ENCODE measurements around the gene DNAJA4. TPM values are rescaled to one million over a fixed set of nuclear protein-coding genes. Genes with fewer than 3 reads are reported as not detected.

Gene DNAJA4
- total RNA-seq, 1 experiment from 2014 or later: 1.3 TPM

DNA sequence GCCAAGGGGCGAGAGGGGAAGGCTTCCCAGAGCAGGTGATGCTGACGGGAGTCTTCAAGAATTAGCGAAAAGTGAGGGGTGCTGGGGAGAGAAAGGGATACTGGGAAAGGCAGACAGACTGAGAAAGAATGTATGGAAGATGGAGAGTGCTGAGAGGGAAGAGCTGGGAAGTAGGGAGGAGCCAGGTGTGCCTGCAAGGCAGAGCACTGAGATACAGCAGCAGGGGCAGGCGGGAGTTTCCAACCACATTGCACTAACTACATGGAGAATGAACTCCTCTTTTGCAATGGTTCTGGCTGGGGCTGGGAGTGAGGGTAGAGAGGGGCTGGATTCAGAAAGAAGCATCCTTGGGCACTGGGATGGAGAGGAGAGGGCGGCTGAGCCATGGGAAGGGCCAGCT lies 59.8 kb downstream of the DNAJA4 start:
- ChIA-PET POLR2A (ENCODE audit: unreplicated experiment) (no interaction called here), CTCF (no interaction called here)
- Histone ChIP-seq H3K4me1 (ENCODE audit: insufficient read depth, low read length) (peaks cover 13% of the 10 kb centered on the region), H4K20me1 (ENCODE audit: low read length) (no peaks in the 10 kb centered on the region), H3K9ac (ENCODE audit: low read length) (no peak overlapping the region), H3K4me2 (ENCODE audit: low read length) (no peak overlapping the region), H3K9me2 (replicated peaks; ENCODE audit: low read length) (no peaks in the 10 kb centered on the region), H3K27ac (ENCODE audit: low read length) (no peak overlapping the region), H2AFZ (ENCODE audit: low read length) (no peak overlapping the region), H3K79me2 (ENCODE audit: low read length) (no peaks in the 10 kb centered on the region), H3F3A (ENCODE audit: low read length, unreplicated experiment) (no peaks in the 10 kb centered on the region), H3K4me3 (ENCODE audit: low read length) (no peak overlapping the region), H3K36me3 (ENCODE audit: low read depth, low read length) (no peaks in the 10 kb centered on the region), H3K9me3 (ENCODE audit: low read length) (no peaks in the 10 kb centered on the region), H3K27me3 (ENCODE audit: low read length) (no peaks in the 10 kb centered on the region)
- intact Hi-C loops (cut with micrococcal nuclease): no loop called here
- no peak for DNase-seq
- ATAC-seq: no peak
- no peak for TF ChIP-seq EZH2 (IDR thresholded peaks at IDR 0.05; ENCODE audit: low read length, unreplicated experiment)
- no TSS peak for BruUV-seq (replicated peaks)

DNA sequence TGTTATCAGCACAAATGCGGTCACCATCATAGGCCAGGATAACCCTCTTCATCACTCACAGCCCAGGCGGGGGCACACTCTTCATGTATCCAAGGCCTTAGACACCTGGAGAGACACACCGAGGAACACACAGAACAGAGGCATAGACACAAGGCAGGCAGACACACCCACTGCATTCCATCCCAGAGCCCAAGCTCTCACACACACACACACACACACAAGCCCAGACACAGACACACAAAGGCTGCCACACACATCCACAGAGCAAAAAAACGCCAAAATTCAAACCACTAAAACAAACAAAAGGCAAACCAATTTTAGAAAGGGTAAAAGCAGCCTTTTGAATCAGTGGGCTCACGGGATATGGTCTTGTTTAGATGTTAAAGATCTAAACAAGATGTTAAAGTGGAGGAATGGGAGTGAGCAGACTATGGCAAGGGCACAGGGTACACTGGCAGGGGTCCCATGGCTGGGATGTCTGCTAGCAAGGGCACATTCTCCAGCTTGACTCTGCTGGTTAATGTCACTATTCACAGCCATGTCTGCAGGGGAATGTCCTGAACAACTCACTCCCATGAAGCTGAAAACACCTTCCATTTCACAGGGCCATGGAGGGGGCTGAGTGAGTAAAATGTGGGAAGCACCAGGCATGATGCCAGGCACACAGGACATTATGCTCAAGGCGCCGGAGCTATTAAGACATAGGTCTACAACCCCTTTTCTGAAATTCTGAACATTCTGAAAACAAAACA lies 60.9 kb downstream of the DNAJA4 start:
- TF ChIP-seq EZH2phosphoT487 (IDR thresholded peaks at IDR 0.05; ENCODE audit: borderline replicate concordance, low read length) (no peak), EZH2 (IDR thresholded peaks at IDR 0.05; ENCODE audit: low read length, unreplicated experiment) (no peak)
- TF ChIP-seq, protein P1, sequence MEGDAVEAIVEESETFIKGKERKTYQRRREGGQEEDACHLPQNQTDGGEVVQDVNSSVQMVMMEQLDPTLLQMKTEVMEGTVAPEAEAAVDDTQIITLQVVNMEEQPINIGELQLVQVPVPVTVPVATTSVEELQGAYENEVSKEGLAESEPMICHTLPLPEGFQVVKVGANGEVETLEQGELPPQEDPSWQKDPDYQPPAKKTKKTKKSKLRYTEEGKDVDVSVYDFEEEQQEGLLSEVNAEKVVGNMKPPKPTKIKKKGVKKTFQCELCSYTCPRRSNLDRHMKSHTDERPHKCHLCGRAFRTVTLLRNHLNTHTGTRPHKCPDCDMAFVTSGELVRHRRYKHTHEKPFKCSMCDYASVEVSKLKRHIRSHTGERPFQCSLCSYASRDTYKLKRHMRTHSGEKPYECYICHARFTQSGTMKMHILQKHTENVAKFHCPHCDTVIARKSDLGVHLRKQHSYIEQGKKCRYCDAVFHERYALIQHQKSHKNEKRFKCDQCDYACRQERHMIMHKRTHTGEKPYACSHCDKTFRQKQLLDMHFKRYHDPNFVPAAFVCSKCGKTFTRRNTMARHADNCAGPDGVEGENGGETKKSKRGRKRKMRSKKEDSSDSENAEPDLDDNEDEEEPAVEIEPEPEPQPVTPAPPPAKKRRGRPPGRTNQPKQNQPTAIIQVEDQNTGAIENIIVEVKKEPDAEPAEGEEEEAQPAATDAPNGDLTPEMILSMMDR (conservative IDR thresholded peaks at IDR 0.05; ENCODE audit: low read depth, low read length): no peak
- ChIA-PET POLR2A (ENCODE audit: unreplicated experiment) (no interaction called here), CTCF (no interaction called here)
- Histone ChIP-seq H3F3A (ENCODE audit: low read length, unreplicated experiment) (no peaks in the 10 kb centered on the region), H2AFZ (ENCODE audit: low read length) (no peak overlapping the region), H3K4me3 (ENCODE audit: low read length) (no peak overlapping the region), H3K4me1 (ENCODE audit: insufficient read depth, low read length) (peaks cover 20% of the 10 kb centered on the region), H3K36me3 (ENCODE audit: low read depth, low read length) (no peaks in the 10 kb centered on the region), H3K27ac (ENCODE audit: low read length) (no peak overlapping the region), H3K9me2 (replicated peaks; ENCODE audit: low read length) (no peaks in the 10 kb centered on the region), H3K9ac (ENCODE audit: low read length) (no peak overlapping the region), H3K79me2 (ENCODE audit: low read length) (no peaks in the 10 kb centered on the region), H3K4me2 (ENCODE audit: low read length) (no peak overlapping the region), H4K20me1 (ENCODE audit: low read length) (no peaks in the 10 kb centered on the region), H3K27me3 (ENCODE audit: low read length) (no peaks in the 10 kb centered on the region), H3K9me3 (ENCODE audit: low read length) (no peaks in the 10 kb centered on the region)
- BruUV-seq (replicated peaks): no TSS peak
- DNase-seq (no peak), ATAC-seq (no peak)
- intact Hi-C loops (cut with micrococcal nuclease): no loop called here

DNA sequence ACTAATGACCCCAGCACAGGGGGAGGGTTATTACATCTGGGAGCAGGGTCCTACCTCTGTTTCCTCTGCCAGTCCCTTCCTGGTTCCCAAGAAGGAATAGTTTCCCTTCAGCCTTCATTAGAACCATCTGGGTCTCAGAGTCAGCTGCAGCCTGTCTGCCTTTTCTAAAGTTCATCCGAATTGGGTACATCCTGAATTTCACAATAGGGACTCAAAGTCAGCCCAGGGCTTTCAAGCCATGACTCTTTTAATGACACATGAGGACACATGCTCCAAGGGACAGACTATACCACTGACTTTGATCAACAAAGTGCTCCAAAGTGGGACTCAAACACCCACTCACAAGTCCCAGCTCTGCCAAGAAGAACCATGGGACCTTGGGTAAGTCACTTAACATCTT lies 63.1 kb downstream of the DNAJA4 start:
- H3K79me2 ChIP-seq (ENCODE audit: low read length): no peaks in the 10 kb centered on the region
- peaks cover 12% of the 10 kb centered on the region for H3K4me1 ChIP-seq (ENCODE audit: insufficient read depth, low read length)
- H3F3A ChIP-seq (ENCODE audit: low read length, unreplicated experiment): no peaks in the 10 kb centered on the region
- H4K20me1 ChIP-seq (ENCODE audit: low read length): no peaks in the 10 kb centered on the region
- TF ChIP-seq EZH2phosphoT487 (IDR thresholded peaks at IDR 0.05; ENCODE audit: borderline replicate concordance, low read length): no peak
- TF ChIP-seq, protein P1 (conservative IDR thresholded peaks at IDR 0.05; ENCODE audit: low read depth, low read length): no peak
- no peak for TF ChIP-seq EZH2 (IDR thresholded peaks at IDR 0.05; ENCODE audit: low read length, unreplicated experiment)
- H3K27me3 ChIP-seq (ENCODE audit: low read length): no peaks in the 10 kb centered on the region
- intact Hi-C loops (cut with micrococcal nuclease): no loop called here
- no TSS peak for BruUV-seq (replicated peaks)
- no peak overlapping the region for H2AFZ ChIP-seq (ENCODE audit: low read length)
- no peak for DNase-seq
- H3K4me3 ChIP-seq (ENCODE audit: low read length): no peak overlapping the region
- no peaks in the 10 kb centered on the region for H3K9me2 ChIP-seq (replicated peaks; ENCODE audit: low read length)
- H3K9ac ChIP-seq (ENCODE audit: low read length): no peak overlapping the region
- no peak overlapping the region for H3K27ac ChIP-seq (ENCODE audit: low read length)
- H3K36me3 ChIP-seq (ENCODE audit: low read depth, low read length): no peaks in the 10 kb centered on the region
- H3K4me2 ChIP-seq (ENCODE audit: low read length): no peak overlapping the region
- POLR2A ChIA-PET (ENCODE audit: unreplicated experiment): no interaction called here
- ATAC-seq: no peak
- CTCF ChIA-PET: no interaction called here
- no peaks in the 10 kb centered on the region for H3K9me3 ChIP-seq (ENCODE audit: low read length)
